Measurements from ENCODE around the gene MYO18A.

The MYO18A gene

DNA sequence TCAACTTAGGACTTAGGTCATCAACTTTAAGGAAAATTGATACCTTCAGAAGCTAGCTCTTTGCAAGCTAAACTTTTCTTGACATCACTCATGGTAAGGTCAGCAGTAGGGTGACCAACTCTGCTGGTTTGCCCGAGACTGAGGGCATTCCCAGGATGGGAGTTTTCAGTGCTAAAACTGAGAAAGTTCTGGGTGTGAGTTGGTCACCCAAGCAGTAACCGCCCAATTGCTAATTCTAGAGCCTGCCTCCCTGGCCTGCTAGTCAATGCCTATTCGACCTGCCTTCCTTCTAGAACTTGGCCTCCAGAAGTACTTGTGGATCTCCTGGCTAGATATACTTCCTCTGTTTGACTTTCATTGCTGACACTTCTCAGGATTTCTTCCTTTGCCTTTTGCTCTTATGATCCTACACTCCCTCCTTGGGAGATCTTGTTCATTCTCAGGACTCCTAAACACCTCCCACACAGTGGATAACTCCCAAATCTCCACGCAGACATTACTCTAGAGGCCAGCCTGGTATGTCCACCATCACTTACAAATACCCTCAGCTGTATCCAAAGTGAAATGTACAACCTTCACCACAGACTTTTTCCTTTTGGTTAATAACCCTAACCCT, 10.5 kb upstream of the MYO18A start:
- H3K4me2 ChIP-seq (ENCODE audit: low read length), result no peak overlapping the region
- no peak for TF ChIP-seq CTCF (IDR thresholded peaks at IDR 0.05)
- H3K36me3 ChIP-seq (ENCODE audit: control insufficient read depth, insufficient read depth, low read length), result no peaks in the 10 kb centered on the region
- no peak overlapping the region for H2AFZ ChIP-seq
- H3K4me1 ChIP-seq, result no peaks in the 10 kb centered on the region
- H3K4me3 ChIP-seq (ENCODE audit: low read depth, low read length), result no peak overlapping the region
- H3K27me3 ChIP-seq (ENCODE audit: control insufficient read depth, insufficient read depth, low read length), result no peaks in the 10 kb centered on the region
- H3K27ac ChIP-seq, result no peak overlapping the region
- no peaks in the 10 kb centered on the region for H3K79me2 ChIP-seq
- no peak overlapping the region for H3K9ac ChIP-seq
- H3K9me3 ChIP-seq (ENCODE audit: control insufficient read depth, low read length), result no peaks in the 10 kb centered on the region

GRCh38 chr17:29190039-29190438, 9.8 kb upstream of the MYO18A start:
- Histone ChIP-seq H3K4me2 (ENCODE audit: low read length) (no peak overlapping the region), H3K27me3 (ENCODE audit: control insufficient read depth, insufficient read depth, low read length) (no peaks in the 10 kb centered on the region), H3K36me3 (ENCODE audit: control insufficient read depth, insufficient read depth, low read length) (no peaks in the 10 kb centered on the region), H3K9ac (no peak overlapping the region), H2AFZ (no peak overlapping the region), H3K79me2 (no peaks in the 10 kb centered on the region), H3K27ac (no peak overlapping the region), H3K9me3 (ENCODE audit: control insufficient read depth, low read length) (no peaks in the 10 kb centered on the region), H3K4me3 (ENCODE audit: low read depth, low read length) (no peak overlapping the region), H3K4me1 (no peaks in the 10 kb centered on the region)
- no peak for TF ChIP-seq CTCF (IDR thresholded peaks at IDR 0.05)

GRCh38 chr17:29189355-29189754, 9.2 kb upstream of the MYO18A start:
- no peaks in the 10 kb centered on the region for H3K4me1 ChIP-seq
- TF ChIP-seq CTCF (IDR thresholded peaks at IDR 0.05), result no peak

DNA sequence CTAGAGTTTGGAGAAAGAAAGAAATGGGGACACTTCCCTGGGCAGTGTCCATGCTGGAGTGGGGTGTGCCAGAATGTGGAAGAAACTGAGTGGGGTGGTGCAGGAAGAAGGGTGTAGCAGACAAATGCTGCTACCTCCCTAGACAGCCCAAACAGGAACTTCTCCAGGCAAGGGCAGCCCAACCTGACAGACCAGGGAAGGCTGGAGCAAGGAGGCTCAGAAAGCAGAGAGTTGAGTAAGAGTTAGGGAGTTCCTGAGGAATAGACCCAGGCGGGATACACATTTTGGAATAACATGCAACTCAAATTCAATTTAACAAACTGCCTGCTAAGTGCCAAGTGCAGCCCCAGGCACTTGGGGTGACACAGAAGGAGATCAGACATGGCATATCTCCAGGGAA, 1.0 kb upstream of the MYO18A start:
- H3K9me3 ChIP-seq (ENCODE audit: control insufficient read depth, low read length), result no peaks in the 10 kb centered on the region
- peak overlapping the region; percentile 88 for H3K27ac ChIP-seq
- H2AFZ ChIP-seq, result peak overlapping the region; percentile 99
- no peaks in the 10 kb centered on the region for H3K27me3 ChIP-seq (ENCODE audit: control insufficient read depth, insufficient read depth, low read length)
- no peak overlapping the region for H3K4me2 ChIP-seq (ENCODE audit: low read length)
- H3K4me3 ChIP-seq (ENCODE audit: low read depth, low read length), result no peak overlapping the region
- H3K9ac ChIP-seq, result no peak overlapping the region
- H3K79me2 ChIP-seq, result peaks cover 2% of the 10 kb centered on the region
- no peaks in the 10 kb centered on the region for H3K36me3 ChIP-seq (ENCODE audit: control insufficient read depth, insufficient read depth, low read length)
- H3K4me1 ChIP-seq, result peaks cover 16% of the 10 kb centered on the region
- no peak for TF ChIP-seq CTCF (IDR thresholded peaks at IDR 0.05)

More at GRCh38 chr17:29189355-29189754, 9.2 kb upstream of the MYO18A start:
- no peaks in the 10 kb centered on the region for H3K36me3 ChIP-seq (ENCODE audit: control insufficient read depth, insufficient read depth, low read length)
- no peak overlapping the region for H3K4me2 ChIP-seq (ENCODE audit: low read length)
- H3K9me3 ChIP-seq (ENCODE audit: control insufficient read depth, low read length), result no peaks in the 10 kb centered on the region
- H3K4me3 ChIP-seq (ENCODE audit: low read depth, low read length), result no peak overlapping the region
- no peak overlapping the region for H3K9ac ChIP-seq
- H2AFZ ChIP-seq, result no peak overlapping the region
- H3K27me3 ChIP-seq (ENCODE audit: control insufficient read depth, insufficient read depth, low read length), result no peaks in the 10 kb centered on the region
- no peaks in the 10 kb centered on the region for H3K79me2 ChIP-seq
- H3K27ac ChIP-seq, result no peak overlapping the region

GRCh38 chr17:29180788-29181160, 576 bp upstream of the MYO18A start:
- Histone ChIP-seq H3K27ac (peak overlapping the region; percentile 88), H3K4me1 (peaks cover 16% of the 10 kb centered on the region)

More at GRCh38 chr17:29180788-29181160, 576 bp upstream of the MYO18A start:
- no peak for TF ChIP-seq CTCF (IDR thresholded peaks at IDR 0.05)
- Histone ChIP-seq H3K36me3 (ENCODE audit: control insufficient read depth, insufficient read depth, low read length) (no peaks in the 10 kb centered on the region), H3K4me2 (ENCODE audit: low read length) (peak overlapping the region; percentile 76), H2AFZ (peak overlapping the region; percentile 99), H3K79me2 (peaks cover 7% of the 10 kb centered on the region), H3K27me3 (ENCODE audit: control insufficient read depth, insufficient read depth, low read length) (no peaks in the 10 kb centered on the region), H3K4me3 (ENCODE audit: low read depth, low read length) (peak overlapping the region; percentile 52), H3K9me3 (ENCODE audit: control insufficient read depth, low read length) (no peaks in the 10 kb centered on the region), H3K9ac (peak overlapping the region; percentile 77)

Data from parathyroid adenoma (tissue), 2 donors.